Stimulated activated CD8-positive, alpha-beta memory T cell treated with anti-CD3 and anti-CD28 coated beads, Interleukin-2, amount 100 ng/mL, for 48 hours (primary cell): ENCODE data around the gene CD151.
A peak's percentile ranks its signal among the peaks of the same experiment; 100 is the strongest.

Experiments used
- DNase-seq, 2 donors: peaks; one replicate each; pipeline ENCODE4 v3.0.0-alpha.2; 2020; ENCODE audit warnings: low read depth in 2 of 2

Gene CD151

DNA sequence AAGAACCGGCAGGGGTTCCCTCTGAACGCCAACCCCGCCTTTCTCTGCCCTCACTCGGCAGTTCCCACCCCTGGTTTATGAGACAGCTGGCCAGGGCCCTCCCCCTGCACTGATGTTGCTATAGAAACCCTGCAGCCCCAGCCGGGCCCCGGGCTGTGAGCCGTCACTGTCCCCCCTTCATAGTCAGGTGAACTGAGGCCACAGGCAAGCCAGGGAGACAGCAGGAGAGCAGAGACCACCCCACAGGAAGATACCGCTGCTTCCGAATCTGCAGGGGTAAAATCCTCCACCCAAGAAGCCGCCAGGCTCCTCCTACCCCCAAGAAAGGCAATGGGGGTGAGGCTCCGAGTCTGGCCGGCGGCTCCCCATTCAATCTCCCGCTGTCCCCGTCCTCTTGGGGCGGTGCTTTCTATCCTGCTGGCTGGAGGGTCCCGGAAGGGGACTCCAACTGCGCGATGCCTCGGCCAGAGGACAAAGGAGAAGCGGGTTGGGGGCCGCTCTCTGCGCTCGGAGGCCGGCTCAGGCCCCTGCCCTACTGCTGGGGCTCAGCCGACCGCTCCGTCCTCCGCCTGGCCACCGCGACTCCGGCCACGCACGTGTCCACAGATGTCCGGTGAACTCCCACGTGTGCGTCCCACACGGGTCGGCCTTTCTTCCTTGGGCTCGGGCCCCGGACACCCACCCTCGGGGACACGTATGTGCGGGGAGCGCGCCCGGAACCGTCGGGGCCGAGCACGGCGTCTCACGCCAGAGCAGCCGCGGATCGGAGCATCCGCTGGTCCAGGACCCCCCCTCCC, 35.3 kb upstream of the CD151 start:
- peak; percentile 66 to 76 for DNase-seq

DNA sequence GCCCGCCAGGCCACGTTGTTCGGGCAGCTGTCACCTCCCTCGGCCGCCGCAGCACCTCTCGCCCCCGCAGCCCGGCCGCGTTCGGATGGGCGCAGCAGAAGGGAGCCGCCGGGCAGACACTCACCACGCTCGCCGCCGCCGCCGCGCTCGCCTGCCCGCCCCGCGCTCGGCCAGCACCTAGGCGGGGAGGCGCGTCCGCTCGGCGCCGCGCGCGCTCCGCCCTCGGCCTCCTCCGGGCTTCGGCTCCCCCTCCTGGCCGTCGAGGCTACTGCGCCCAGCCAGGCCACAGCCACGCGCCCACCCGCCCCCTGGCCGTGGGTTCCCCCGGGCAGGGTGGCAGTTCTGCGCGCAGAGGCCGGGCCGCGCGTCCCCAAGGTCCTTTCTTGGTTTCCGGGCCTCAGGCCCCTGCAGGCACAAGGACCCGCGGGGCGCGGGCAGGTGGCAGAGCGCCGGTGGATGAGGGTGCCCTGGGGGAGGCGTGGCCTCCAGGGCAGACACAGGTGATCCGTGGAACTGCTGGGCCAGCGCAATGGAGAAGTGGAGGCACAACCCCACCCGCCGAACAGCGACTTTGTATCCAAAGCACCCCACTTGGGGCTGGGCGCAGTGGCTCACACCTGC, 34.5 kb upstream of the CD151 start, which contains the start of gene SLC25A22:
TSS of gene SLC25A22 (minus strand) at position 189 of the 621 bp plus-strand sequence. CDS start 3,275 bp downstream, outside the sequence.
- peak; percentile 76 to 79 for DNase-seq

DNA sequence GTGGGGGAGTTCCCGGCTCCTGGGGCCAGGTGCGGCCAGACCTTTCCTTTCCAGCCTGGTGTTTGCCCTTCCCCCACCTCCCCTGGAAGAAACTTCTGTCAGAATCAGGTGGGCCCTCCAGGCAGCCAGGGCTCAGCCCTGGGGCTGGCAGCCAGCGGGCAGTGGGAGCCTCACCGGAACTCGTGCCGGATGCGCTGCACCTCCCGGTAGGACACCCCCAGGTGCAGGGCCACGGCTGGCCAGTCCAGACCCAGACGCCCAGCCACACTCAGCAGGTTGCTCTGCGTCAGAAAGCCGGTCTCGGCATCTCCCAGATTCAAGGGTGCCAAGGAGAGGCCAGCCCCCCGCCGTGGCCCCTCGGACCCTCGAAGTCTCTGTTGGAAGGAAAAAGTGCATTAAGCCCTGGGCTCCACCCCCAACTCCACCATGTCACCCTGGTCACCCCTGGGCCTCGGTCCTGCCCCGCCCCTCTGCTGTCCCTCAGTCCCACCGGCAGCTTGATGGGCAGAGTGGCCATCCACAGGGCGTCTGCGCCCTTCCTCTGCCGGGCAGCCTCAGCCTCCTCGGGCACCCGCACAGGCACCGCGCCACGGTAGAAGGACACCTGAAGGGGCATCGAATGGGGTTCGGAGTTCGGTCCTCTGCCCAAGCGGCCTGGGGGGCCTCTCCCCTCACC, 33.0 kb upstream of the CD151 start:
- DNase-seq, result no peak

DNA sequence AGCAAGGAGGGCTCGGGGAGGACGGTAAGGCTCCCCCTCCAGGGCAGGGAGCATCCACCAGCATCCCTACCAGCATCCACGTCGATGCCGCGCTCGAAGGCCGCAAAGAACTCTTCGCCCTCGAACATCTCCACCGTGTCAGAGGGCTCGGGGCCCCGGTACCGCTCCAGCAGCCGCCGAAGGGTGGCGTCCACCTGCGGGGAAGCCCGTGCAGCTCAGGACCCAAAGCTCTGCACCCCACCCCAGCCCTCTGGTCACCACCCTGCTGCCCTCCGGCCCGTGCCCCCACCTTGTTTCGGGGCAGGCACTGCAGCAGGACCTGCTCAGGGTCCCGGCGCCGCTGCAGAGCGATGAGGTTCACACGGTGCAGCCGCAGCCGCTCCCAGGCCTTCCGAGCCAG, 32.3 kb upstream of the CD151 start:
- no peak for DNase-seq

DNA sequence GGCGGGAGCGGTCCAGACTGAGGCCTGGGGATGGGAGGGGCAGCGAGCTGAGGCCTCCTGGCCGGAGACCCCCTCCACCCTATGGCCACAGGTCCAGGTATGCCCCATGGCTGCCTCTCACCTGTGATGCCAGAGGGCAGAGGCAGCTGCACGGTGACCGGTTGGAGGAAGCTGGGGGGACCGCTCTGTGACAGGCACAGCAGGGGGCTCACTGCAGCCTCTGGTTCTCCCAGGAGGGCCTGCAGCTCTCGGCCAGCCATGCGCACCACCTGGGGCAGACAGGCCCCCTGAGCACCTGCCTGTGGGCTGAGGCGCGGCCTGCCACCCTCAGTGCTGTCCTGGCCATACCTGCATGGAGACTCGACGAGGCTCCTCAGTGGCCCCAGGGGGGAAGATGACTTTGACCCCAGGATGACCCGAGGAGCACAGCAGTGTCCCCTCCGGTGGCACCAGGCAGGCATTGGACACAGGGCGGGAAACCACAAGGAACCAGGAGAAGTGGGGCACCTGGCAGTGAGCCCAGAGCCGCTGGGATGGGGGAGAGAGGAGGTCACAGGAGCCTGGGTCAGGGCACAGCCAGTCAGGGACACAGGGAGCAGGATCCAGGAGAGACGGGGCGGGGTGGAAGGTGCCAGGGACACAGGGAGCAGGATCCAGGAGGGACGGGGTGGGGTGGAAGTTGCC, 31.5 kb upstream of the CD151 start:
- no peak for DNase-seq

DNA sequence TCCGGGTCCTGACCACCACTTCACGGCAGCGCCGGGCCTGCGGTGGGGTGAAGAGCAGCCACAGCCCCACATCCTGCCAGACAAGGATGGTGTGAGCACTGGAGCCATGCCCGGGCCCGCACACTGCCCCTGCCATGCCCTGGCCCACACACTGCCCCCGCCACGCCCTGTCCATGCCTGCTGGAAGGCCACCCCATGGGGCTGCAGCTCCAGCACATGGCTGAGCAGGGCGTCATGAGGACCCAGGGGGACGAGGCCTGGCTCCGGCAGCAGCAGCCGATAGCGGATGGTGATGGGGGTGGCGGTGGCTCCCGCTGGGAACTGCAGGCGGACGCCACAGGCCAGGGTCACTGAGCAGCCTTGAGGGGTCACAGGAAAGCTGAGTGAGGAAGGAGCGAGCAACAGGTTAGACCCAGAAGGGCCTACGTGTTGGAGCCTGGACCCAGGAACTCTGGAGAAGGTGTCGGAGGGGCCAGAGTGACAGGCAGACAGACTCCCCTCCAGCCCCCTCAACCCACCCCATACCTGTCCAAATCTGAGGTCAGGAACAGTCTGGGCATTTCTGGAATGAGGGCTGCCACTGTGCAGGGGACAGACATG, 30.6 kb upstream of the CD151 start:
- DNase-seq, result no peak

DNA sequence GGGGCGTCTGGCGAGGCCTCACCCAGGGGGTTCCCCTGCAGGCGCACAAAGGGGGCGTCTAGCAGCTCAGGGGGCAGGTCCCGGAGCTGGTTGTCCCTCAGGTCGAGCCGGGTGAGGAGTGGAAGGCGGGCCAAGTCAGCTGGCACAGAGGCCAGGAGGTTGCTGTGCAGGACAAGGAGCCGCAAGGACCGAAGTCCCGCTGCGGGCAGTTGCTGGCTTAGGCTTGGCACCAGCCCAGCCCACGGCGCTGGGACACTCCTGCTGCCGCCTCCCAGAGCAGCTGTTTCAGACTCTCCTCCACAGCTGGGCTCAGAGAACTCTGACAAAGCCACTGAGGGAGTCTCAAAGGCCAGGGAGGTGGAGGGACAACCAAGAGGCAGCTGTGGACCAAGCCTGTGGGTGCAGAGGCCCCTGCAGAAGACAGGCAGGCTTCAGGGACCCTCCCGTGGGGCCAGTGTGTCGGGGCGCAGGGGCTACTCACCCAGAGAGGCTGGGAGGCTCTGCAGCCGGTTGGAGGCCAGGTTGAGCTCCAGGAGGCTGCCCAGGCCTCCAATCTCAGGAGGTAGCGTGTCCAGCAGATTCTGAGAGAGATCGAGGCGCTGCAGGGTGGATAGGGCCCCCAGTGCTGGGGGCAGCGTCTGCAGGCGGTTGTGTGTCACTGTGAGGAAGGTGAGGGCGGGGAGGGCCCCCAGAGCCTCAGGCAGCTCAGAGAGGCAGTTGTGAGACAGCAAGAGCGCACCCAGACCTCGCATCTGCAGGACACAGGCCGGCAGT, 29.9 kb upstream of the CD151 start:
- no peak for DNase-seq

DNA sequence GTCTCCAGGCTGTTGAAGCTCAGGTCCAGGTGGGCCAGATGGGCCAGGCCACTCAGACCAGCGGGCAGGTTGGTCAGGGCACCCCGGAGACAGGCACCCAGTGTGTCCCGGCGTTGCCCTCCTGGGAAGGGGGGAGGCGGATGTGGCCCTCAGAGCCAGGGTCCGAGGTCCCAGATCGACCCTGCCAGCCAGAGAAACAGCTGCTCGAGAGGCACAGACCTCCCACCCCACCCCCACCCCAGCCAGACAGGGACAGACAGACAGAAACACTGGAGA, 29.3 kb upstream of the CD151 start:
- DNase-seq, result no peak

DNA sequence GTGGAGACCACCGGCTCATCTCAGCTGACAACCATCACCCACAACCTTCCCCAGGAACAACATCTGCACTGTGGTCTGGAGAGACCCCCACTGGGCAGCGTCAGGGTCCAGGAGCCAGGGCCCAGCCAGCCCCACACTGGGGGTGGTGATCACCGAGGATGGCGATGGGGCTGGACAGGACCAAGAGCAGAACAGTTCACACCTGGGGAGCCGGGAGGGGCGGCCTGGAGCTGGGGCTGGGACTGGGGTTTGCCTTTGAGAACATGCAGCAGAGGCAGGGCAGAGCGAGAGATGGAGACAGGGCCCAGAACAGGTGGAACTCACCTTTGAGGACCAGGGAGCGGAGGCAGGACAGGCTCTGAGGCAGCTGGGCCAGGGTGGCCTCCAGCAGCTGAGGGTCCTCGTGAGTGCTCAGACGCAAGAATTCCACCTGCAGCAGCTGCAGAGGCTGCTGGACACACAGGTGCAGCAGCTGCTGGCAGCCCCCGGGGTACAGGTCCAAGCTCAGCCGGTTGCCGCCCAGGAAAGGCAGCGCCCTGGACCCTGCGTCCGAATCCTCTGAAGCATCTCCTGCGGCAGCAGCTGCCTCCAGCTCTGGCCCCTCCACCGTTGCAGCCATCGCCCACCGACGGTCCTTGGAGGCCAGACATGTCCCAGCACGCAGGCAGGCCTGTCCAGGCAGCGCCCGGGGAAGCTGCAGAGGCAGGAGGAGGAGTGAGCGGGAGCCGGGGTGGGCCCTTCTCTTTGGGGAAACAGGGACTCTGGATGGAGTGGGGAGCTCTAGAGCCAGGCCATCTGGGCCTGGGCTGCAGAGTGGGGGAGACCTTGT, 28.8 kb upstream of the CD151 start:
- DNase-seq, result no peak

DNA sequence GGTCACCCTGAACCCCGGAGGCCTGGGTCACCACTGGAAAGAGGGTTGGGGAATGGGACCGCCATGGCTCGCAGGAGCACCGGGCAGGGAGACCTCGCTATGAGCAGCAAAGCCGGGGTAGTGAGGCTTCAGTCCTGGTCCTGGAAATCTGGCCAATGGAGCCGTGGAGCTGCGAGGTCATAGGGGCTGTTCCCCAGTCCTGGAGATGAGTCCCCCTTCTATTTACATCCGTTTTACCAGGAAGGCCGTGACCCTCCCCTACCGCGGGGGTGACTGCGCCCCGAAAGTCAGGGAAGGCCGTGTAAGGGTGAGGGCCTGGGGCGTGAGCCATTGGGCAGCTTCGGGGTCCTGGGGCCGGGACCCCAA, 28.2 kb upstream of the CD151 start:
- DNase-seq, result no peak

DNA sequence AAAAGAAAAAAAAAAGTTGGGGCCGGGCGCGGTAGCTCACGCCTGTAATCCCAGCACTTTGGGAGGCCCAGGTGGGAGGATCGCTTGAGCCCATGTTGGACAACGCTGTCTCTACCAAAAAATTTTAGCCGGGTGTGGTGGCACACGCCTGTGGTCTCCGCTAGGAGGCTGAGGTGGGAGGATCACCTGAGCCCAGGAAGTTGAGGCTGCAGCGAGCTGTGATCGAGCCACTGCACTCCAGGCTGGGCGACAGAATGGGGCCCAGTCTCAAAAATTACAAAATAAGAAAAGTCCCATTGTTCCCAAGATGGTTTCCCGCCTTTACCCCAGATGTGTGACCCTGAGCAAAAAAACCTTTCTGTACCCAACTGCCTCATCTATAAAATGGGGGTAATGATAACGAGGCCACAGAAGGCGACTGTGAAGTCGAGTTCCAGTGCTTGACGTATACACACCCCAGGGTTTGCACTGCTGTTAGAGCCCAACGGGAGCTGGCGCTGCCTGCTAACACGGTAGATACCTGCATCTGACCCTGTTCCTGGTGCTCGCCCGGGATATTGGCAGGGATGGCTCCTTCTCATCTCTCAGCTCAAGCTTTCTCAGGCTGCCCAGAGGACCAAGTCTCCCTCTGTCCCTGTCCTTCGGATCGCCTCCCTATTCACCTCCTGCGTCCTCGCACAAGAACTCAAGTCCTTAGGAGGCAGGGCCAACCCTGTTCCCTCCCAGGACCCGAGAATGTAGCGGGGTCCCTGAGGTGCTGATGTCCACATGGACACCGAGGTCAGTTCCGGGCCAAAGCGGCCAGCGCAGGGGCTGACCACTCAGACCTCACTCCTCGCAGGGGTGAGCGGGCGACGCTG, 24.1 kb upstream of the CD151 start:
- DNase-seq, result no peak

DNA sequence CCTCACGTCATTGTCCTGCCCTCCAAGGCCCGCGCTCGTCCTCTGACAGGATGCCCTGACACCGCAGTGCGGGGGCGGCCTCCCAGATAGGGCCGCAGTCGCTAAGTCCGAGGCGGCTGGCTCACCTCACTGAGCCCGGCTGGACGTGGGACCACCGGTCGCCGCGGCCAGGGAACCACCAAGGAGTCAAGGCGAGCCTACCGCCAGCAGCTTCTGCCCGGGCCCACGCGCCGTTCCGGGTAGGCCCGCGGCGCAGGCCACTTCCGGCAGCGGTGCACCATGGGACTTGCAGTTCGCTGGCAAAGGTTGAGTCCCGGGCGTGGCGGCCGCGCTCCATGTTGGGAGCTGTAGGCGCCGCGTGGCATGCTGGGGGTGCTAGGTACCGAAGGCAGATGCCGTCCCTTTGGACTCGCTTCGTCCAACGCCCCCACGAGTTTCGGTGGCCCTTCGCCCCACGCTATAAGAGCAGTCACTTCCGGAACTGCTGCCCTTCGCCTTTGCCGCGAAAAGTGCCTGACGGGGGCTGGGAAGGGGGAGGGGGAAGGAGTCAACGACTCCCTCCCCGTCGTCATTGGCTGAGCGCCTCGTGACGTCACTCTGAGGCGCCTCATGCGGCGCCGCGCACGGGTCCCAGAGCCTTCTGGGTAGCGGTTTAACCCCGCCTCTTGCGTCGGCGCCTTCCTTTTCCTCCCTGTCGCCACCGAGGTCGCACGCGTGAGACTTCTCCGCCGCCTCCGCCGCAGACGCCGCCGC, 23.3 kb upstream of the CD151 start, which contains the start of gene RPLP2:
TSS of gene RPLP2 (plus strand) at position 681 of the 753 bp plus-strand sequence. CDS start 268 bp downstream, outside the sequence.
- peak; percentile 96 to 98 for DNase-seq

DNA sequence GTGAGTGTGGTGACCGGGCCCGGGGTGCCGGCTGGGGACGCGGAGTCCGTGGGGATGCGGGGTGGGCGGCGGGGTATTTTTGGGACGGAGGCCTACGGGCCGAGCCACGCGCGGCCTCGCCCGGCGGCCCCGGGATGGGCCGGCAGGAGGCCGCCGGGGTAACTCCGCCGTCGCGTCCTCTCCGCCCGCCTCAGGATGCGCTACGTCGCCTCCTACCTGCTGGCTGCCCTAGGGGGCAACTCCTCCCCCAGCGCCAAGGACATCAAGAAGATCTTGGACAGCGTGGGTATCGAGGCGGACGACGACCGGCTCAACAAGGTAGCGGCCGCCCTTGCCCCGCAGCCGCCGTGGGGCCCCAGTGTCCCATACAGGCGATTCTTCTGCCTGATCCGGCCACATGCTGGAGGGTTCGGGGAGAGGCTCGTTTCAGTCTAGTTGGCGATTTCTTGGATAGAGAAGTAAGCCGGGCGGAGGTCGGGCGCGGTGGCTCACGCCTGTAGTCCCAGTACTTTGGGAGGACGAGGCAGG, 22.6 kb upstream of the CD151 start:
- no peak for DNase-seq

DNA sequence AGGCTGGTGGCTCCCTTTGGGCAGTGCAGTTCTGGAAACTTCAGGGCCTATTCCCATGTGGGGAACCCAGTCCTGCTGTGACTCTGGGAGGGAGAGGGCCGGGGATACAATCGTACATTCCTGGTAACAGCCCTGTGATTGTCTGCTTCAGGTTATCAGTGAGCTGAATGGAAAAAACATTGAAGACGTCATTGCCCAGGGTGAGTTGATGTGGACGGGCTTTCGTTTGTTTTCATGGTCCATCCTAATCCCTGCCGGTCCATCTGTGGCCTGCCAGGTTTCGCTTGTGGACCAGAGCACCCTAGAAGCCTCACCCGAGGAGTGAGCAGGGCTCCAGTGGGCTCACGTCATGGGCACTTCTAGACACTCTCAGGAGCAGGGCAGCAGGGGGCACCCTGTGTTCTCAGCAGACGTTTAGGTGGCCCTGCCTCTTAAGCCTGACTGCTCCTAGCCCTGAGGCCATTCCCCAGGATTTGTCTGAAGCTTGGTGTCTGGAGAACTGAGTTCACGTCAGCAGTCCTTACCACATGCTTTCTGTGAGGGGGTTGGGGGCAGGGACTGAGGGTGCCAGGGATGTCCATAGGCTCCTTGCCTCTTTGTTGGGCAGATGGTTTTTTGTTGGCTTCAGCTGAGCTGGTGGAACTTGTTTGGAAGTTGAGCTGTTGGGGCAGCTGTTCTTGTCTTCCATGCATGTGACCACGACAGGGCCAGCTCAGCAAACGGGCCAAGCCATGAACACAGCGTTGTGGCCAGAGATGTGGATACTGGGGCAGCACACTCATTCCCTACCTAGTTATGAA, 21.1 kb upstream of the CD151 start:
- no peak for DNase-seq

DNA sequence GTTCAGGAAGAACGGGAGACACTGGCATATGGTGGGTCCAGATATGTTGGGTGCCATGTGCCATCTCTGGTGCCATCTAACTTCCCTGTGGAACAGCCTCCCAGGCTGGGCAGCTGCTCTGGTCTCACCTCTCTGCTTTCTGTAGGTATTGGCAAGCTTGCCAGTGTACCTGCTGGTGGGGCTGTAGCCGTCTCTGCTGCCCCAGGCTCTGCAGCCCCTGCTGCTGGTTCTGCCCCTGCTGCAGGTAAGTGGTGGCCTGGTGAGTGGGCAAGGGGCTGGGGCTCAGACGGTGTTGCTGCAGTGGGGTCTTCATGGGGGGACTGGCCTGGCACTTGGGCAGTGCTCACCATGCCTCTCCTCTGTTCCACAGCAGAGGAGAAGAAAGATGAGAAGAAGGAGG, 20.4 kb upstream of the CD151 start:
- no peak for DNase-seq

DNA sequence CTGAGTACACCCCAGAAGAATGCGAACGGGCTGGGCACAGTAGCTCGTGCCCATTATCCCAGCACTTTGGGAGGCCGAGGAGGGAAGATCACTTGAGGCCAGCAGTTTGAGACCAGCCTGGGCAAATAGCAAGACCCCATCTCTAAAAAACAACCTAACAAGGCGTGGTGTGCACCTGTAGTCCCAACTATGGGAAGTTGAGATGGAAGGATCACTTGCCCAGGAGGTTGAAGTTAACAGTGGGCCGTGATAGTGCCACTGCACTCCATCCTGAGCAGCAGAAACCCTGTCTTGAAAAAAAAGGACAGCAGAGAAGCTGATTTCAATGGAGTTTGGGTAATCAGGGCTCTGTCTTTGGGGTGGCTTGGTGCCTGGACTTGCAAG, 19.7 kb upstream of the CD151 start:
- DNase-seq, result no peak

DNA sequence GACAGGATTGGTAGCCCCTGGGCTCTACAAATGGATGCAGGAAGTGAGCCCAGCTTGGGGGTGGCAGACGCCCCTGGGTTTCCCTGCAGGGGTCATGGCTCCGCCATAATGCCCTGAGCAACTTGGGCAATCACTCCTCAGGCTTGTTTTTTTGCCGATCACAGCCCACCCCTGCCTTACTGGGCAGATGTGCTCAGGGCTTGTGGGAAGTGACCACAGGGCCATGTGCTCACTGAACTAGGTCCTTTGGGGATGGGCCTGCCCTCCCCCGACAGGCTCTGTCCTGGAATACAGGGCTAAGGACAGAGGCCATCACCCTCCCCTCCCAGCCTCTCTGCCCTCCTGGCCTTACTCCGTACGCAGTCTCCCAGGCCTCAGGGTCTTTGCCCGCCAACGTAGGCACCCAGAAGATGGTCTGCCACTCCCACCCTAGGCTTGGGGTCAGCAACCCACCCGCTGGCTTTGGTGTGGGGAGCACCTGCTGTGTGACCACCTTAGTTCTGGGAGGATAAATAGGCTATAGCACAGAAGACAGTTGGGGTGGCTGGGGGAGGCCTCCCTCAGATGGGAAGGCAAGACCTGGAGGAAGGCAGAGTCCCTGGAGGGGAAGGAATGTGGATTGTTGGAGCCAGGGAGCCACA, 19.2 kb upstream of the CD151 start:
- DNase-seq, result no peak
